Measurements from ENCODE around the gene NIBAN1.
"Not testable (repeated sequence)": the region's sequence is repeated elsewhere in the genome, so short reads cannot be mapped to it uniquely, and the experiment has no call there.

The NIBAN1 gene, protein sequence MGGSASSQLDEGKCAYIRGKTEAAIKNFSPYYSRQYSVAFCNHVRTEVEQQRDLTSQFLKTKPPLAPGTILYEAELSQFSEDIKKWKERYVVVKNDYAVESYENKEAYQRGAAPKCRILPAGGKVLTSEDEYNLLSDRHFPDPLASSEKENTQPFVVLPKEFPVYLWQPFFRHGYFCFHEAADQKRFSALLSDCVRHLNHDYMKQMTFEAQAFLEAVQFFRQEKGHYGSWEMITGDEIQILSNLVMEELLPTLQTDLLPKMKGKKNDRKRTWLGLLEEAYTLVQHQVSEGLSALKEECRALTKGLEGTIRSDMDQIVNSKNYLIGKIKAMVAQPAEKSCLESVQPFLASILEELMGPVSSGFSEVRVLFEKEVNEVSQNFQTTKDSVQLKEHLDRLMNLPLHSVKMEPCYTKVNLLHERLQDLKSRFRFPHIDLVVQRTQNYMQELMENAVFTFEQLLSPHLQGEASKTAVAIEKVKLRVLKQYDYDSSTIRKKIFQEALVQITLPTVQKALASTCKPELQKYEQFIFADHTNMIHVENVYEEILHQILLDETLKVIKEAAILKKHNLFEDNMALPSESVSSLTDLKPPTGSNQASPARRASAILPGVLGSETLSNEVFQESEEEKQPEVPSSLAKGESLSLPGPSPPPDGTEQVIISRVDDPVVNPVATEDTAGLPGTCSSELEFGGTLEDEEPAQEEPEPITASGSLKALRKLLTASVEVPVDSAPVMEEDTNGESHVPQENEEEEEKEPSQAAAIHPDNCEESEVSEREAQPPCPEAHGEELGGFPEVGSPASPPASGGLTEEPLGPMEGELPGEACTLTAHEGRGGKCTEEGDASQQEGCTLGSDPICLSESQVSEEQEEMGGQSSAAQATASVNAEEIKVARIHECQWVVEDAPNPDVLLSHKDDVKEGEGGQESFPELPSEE

DNA sequence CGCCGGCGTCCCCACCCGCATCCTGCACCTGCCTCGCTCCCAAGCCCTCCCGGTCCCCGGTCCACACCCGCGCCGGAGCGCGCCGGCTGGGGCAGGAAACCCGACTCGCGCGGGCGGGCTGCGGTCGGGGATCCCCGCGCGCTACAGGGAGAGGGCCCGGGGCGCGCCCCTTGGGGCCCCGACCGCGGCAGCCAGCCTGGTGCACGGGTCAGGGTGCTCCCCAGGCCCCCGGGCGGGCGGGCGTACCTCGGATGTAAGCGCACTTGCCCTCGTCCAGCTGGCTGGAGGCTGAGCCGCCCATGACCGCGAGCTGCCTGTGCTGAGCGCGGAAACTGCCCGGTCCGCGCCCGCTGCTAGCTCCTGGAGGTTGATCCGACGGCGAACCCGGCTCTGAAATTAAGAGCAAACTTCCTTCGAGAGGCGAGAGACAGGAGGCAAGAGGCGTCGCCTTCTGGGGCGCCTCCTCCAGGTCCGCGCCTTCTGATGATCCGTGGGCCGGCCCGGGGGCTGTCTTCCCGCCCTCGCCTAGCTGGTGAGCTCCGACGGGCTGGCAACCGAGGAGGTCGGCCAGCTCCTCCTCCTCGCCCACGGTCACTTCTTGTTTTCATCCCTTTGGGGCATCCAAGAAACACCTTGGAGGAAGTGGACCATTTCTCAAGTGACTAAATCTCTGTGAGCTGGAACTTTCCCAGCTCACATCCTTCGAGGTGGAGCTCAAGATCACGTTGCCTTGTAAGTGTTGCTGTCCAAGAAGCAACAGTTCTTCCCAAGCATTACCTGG is at the start of gene NIBAN1:
TSS of gene NIBAN1 (minus strand) at position 453 of the 781 bp plus-strand sequence. CDS start at position 301, 152 bp downstream.
- DNase-seq (ENCODE audit: low read depth, low spot score): peak; percentile 62

DNA sequence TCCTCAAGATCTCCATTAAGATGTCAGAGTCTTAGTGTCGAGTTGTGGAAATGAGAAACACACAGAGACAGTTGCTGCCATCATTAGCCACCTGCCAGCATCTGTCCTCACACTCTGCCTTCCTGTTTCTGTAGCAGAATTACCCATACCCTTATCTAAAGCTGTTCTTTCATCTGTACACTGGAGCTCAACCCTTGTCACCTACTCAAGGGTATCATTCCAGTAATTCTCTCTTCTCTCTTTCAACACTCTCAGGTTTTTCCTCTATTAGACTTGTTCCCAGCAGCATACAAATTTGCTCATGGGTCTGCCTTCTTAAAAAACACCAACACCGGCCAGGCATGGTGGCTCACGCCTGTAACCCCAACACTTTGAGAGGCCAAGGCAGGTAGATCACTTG is 43.7 kb upstream of the NIBAN1 start:
- no peak for DNase-seq (ENCODE audit: low read depth, low spot score)

DNA sequence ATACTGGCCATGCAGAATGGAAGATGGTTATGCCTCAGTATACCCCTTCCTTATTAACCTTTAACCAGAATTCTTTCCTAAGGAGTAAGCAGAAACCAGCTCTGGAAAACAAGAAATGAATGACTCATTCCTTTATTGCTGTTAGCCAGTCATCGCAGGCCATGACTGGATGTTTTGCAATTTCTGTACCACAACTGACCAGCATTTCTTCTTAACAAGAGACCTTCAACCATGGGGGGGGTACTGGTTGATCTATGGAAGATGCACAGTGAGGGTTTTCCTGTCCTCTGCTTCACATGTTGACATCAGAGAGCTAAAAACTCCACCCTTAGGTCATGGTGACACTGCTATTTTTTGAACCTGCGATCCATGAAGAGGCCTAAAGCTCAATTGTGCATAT is 43.0 kb upstream of the NIBAN1 start:
- DNase-seq (ENCODE audit: low read depth, low spot score): peak; percentile 6

DNA sequence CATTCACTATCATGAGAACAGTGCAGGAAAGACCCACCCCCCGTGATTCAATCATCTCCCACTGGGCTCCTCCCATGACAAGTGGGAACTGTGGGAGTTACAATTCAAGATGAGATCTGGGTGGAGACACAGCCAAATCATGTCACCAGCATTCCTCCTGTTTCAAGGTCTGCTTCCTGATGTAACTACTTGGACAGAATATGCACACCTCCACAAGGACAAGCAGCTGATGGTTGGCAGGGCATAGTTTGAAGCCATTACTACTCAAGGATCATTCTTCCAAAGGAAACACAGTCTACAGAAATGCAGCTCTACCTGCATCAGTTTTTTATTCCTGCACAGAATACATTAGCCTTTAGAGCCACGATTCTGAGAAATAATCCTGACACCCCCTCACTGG is 42.6 kb upstream of the NIBAN1 start:
- DNase-seq (ENCODE audit: low read depth, low spot score): no peak

DNA sequence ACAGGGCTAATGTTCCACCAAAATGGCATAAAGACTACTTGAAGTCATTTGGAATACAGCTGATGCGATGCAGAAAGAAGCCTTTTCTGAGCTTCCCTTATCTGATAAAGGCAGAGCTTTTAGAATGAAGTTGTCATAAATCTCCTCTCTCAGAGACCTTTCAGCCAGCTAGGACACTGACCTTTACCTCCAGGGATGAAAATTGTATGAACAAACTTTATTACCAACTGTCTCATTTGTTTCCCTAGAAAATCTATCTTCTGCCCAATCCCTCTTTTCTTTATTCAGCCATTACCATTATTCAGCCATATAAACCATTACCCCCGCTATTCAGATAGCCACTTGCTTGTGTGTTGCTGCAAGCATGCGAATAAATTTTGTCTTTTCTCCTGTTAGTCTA is 41.3 kb upstream of the NIBAN1 start:
- no peak for DNase-seq (ENCODE audit: low read depth, low spot score)

DNA sequence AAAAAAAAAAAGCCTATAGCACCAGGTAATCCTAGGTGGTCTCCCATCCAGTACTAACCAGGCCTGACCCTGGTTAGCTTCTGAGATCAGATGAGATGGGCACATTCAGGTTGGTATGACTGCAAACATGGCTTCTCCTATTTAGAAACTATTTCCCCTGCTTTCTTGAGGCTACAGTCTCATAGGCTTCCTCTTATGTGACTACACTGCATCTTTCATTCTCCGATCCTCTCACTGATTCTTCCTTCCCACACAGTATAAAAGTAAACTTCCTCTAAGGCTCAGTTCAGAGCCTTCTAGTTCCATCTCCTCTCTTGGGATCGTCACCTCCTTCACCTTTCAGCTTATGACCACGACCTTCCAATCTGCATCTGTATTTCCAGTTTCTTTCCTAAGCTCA is 40.6 kb upstream of the NIBAN1 start:
- DNase-seq (ENCODE audit: low read depth, low spot score): no peak

DNA sequence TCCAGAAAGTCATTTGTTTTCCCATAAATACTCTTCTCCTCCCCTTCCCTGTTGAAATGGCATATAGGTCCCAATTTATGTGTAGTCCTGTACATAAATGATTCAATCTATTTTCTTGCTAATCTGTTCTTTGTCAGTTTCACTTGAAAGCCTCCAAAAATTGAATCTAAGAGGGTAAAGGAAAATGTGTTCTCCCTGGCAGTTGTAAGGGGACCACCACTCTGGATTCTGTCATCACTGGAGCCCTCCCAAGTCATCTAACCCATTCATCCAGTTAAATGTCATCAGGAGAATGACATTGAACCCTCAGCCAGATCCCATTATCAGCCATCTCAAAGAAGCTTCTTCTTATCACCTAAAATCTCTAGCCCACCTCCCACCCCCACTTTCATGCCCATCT is 36.1 kb upstream of the NIBAN1 start:
- DNase-seq (ENCODE audit: low read depth, low spot score): no peak

DNA sequence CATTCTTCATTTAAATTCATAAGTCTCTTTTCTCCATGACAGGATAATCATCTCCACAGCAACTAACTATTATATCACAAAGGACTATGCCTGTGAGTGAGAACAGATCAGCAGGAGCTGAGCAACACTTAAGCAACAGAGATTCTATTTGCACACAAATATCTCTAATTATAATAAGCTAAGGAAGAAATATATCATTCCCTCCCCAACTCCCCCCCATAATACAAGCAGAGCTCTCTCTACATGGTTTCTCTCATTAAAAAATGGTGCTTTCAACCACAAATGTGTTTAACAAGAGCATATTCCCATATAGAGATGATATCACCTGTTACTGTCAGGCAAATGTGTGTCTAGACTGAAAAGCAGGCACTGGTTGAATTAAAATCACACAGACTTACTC is 34.5 kb upstream of the NIBAN1 start:
- no peak for DNase-seq (ENCODE audit: low read depth, low spot score)

DNA sequence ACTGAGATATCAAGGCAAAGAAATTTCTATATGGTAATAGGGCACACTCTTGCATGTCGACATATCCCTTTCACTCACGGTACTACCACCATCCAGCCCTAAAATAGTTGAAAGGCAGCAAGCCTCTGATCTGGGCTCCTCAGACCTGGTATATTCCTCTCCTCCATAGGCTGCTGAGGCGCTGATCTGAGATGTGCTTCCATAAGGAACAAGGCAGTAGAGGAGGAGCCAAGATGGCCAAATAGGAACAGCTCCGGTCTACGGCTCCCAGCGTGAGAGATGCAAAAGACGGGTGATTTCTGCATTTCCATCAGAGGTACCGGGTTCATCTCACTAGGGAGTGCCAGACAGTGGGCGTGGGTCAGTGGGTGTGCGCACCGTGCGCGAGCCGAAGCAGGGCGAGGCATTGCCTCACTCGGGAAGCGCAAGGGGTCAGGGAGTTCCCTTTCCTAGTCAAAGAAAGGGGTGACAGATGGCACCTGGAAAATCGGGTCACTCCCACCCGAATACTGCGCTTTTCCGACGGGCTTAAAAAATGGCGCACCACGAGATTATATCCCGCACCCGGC is 27.1 kb upstream of the NIBAN1 start:
- DNase-seq (ENCODE audit: low read depth, low spot score): peak; percentile 36

DNA sequence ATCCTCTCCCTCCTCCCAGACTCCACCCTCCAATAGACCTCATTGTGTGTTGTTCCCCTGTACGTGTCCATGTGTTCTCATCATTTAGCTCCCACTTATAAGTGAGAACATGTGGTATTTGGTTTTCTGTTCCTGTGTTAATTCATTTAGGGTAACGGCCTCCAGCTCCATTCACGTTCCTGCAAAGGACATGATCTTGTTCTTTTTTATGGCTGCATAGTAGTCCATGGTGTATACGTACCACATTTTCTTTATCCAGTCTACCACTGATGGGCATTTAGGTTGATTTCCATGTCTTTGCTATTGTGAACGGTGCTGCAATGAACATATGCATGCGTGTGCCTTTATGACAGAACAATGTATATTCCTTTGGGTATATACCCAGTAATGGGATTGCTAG is 25.7 kb upstream of the NIBAN1 start:
- DNase-seq (ENCODE audit: low read depth, low spot score): not testable (repeated sequence)

DNA sequence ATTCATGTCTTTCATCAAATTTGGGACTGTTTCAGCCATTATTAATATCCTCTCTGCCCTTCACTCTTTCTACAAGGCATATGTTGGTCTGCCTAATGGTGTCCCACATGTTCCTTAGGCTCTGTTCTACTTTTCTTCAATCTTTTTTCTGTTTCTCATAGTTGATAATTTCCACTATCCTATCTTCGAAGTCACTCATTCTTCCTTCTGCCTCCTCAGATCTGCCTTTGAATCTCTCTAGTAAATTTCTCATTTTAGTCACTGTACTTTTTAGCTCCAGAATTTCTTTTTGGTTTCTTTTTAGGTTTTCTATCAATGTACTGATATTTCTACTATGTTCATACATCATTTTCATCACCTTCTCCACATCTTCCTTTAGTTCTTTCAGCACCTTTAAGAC is 20.0 kb upstream of the NIBAN1 start:
- no peak for DNase-seq (ENCODE audit: low read depth, low spot score)

DNA sequence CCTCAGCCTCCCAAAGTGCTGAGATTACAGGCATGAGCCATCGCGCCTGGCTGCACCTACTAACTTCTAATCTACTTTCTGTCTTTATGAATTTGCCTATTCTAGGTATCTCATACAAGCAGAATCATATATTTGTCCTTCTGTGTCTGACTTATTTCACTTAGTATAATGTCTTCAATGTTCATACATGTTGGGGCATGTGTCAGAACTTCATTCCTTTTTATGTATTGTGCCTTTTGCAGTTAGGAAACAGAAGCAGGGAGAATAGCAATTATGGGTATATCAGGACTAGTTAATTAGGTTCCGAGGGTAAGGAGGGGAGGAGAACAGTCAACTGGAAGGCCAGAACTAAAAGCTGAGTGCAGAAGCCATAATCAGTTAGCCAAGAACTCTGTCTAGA is 18.0 kb upstream of the NIBAN1 start:
- no peak for DNase-seq (ENCODE audit: low read depth, low spot score)

DNA sequence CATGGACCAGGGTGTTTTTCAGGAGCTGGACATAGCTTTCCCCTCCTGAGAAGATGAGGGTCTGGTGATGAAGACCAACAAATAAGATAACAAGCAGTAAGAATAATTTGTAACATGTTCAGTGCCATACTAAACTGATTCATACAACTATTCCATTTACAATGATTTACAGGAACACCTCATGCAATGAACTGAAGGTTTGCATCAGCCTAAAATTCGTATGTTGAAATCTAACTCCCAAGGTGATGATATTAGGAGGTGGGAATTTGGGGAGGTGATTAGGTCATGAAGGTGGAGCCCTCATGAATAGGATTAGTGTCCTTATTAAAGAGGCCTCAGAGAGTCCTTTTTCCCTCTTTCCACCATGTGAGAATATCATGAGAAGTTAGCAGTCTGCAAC is 15.9 kb upstream of the NIBAN1 start:
- DNase-seq (ENCODE audit: low read depth, low spot score): no peak

DNA sequence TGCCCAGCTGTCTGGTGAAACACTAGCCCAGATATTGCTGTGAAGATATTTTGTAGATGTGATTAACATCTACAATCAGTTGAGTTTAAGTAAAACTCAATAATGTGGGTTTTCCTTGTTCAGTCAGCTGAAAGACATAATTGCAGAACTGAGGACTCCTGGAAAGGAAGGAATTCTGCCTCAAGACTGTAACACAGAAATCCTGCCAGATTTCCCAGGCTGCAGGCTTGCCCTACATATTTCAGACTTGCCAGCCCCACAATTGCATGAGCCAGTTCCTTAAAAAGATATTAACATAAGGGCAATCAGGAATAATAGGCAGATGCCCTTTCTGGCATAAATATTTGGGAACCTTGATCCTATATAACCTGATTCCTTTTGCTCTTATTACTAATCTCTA is 14.2 kb upstream of the NIBAN1 start:
- DNase-seq (ENCODE audit: low read depth, low spot score): no peak

DNA sequence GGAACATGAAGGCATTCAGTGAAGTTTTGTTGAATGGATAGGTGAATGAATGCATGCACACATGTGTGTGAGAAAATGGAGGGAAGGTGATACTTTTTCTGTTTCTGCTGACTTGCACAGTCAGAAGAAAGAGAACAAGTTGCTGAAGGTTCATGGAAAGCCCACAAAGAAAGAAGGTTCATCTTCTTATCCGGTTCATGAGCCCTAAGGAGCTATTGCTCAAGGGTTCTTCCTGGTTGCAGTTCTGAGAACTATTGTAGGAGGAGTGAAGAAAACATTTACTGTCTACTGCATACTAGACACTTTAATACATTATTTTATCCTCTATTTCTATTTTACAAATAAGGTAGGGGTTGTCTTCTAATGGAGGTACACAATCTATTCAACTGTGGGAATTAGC is 13.4 kb upstream of the NIBAN1 start:
- DNase-seq (ENCODE audit: low read depth, low spot score): no peak

DNA sequence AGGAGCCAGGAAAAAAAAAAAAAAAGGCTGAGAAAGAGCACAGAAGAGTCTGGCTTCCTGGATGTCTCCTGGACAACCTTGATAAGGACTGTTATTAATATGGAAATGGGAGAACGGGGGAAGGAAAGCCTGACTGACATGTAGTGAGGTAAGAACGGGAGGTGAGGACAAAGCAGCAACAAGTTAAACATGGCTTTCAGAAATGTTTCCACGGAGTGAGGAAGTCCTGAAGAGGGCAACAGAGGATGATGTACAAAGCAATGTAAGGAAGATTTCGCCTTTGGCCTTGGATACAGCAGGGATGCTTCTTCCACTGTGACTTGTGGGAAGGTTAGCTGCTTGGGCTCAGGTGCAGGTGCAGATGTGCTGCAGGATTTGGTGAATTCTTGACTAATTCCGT is 11.9 kb upstream of the NIBAN1 start:
- DNase-seq (ENCODE audit: low read depth, low spot score): no peak

DNA sequence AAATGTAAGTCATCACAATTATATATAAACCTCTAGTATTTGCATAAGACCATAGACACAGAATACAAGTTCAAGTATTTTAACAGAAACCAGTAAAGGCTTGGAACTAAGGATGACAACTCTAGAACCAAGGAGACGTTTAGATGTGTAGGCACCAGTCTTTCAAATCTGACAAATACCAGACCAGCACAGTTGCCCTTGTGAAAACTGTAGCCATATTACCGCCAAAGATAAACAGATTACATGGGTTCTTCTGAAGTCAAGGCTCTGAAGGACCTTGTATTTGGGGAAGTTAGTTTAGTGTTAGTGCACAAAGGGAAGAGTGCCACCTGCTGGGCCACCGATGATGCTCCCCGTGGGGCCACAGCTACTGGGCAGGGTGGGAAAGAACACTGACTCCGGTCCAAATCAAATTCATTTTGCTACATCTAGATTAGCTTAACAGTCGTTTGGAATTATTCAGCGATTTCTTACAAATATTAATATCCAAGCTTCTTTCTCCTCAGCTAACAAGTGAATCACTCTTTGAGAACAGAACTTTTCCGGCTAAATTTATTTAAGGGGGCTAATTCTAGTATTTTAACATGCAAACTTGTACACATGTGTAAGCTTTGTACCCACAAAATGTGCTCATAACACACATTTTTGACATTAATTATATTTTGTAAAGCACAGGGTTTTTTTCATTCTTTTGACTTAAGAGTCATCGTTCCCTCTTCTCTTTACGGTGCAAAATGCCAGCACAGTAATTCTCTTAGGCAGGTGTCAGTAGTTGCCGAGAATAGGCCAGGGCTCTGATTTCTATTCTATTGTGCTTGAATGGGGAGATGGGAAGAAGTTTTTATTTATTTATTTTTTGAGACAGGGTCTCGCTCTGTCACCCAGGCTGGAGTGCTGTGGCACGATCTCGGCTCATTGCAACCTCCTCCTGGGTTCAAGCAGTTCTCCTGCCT is 8.0 kb upstream of the NIBAN1 start:
- DNase-seq (ENCODE audit: low read depth, low spot score): peak; percentile 82

DNA sequence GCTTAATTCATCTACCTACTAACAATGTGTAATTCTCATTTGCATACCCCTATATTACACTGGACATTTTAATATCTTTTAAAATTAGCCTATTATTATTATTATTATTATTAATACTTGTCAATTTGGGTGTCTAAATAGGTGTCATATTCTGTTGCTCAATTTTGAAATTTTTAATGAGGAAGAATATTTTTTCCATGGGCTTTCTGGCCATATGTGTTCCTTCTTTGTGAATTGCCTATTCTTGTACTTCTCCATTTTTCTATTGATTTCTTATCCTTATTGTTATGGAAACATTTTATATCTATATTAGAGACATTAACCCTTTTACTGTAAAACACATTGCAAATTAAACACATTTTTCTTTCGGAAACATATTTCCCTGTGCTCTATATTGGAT is 6.4 kb upstream of the NIBAN1 start:
- DNase-seq (ENCODE audit: low read depth, low spot score): no peak

DNA sequence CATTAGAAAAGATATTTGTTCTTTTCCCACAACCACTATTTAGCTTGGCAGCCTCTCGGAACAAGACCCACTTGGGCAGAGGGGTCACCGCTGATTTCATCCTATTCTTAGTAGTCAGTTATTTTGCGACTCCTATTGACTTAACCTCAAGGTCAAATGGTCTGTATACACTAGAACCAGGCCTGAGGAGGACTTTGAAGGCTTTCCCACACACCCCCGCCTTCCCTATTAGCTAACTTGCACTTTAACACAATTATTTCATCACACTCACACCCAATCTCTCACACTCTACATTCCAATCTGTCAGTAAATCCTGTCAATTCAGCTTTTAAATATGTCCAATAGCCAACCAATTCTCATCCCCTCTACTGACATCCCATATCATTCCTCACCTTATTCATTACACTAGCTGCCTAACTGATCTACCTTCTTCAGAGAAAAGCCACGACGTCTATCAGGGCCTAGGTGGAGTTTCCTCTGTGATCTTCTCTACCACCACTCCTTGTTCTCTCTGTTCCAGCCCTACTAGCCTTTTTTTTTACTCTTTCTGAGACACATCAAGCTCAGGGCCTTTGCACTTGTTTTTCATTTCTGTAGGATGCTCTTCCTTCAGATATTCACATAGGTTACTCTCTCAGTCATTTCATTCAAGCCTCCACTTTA is 1.0 kb upstream of the NIBAN1 start:
- DNase-seq (ENCODE audit: low read depth, low spot score): no peak

DNA sequence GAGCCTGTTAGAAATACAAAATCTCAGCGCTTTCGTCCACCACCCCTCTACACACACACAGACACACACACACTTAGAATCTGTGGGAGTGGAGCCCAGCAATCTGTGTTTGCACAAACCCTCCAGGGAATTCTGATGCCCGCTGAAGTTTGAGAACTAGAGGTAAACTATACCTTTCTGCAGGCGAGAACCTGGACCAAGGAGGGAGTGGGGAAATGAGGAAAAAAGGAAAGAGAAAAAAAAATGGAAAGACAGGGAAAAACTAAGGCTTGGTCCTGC is 468 bp upstream of the NIBAN1 start:
- no peak for DNase-seq (ENCODE audit: low read depth, low spot score)

All from ELF-1 (cell line).